T47D (cell line): ENCODE data around the gene MLLT3.

Source experiments
- DNase-seq, 2 experiments: peaks; one replicate each; pipeline versions ENCODE4 v3.0.0 to v3.0.0-alpha.2; 2011 to 2012; ENCODE audit warnings: low read depth in 1 of 2, low spot score in 1 of 2
- JUND ChIP-seq: IDR thresholded peaks from 2 replicates; pipeline ENCODE4 v1.6.1; 2012; ENCODE audit warnings: low read depth
- in situ Hi-C: cut with HindIII; loops from 2 replicates; pipeline ENCODE4 v1.10.0; 2016; ENCODE audit warnings: low sequenced_read_pairs, low pct_unique_long_range_greater_than_20kb

The MLLT3 gene

GRCh38 chr9:20317701-20318100 is 304.6 kb downstream of the MLLT3 start:
- DNase-seq = no peak
- in situ Hi-C loops = no loop called here
- TF ChIP-seq JUND = no peak

GRCh38 chr9:20316372-20316771 is 305.9 kb downstream of the MLLT3 start:
- no peak for DNase-seq
- in situ Hi-C loops = no loop called here
- no peak for TF ChIP-seq JUND

GRCh38 chr9:20315677-20316076 is 306.6 kb downstream of the MLLT3 start:
- no peak for DNase-seq
- TF ChIP-seq JUND = no peak
- in situ Hi-C loops = no loop called here

- in situ Hi-C loops = no loop called here
- DNase-seq = no peak
- no peak for TF ChIP-seq JUND
These were observed 307.3 kb downstream of the MLLT3 start for GRCh38 chr9:20314981-20315380.

GRCh38 chr9:20313415-20313814 is 308.9 kb downstream of the MLLT3 start:
- no peak for DNase-seq
- TF ChIP-seq JUND = no peak
- in situ Hi-C loops = no loop called here

GRCh38 chr9:20312732-20313131 is 309.6 kb downstream of the MLLT3 start:
- in situ Hi-C loops = no loop called here
- DNase-seq = no peak
- TF ChIP-seq JUND = no peak

GRCh38 chr9:20310024-20310423 is 312.3 kb downstream of the MLLT3 start:
- in situ Hi-C loops = no loop called here
- no peak for TF ChIP-seq JUND
- no peak for DNase-seq

GRCh38 chr9:20309124-20309523 is 313.2 kb downstream of the MLLT3 start:
- in situ Hi-C loops = no loop called here
- no peak for TF ChIP-seq JUND
- DNase-seq = no peak

GRCh38 chr9:20307621-20308020 is 314.7 kb downstream of the MLLT3 start:
- in situ Hi-C loops = no loop called here
- no peak for DNase-seq
- no peak for TF ChIP-seq JUND

- in situ Hi-C loops = no loop called here
- TF ChIP-seq JUND = no peak
- DNase-seq = no peak
These were observed 316.8 kb downstream of the MLLT3 start for GRCh38 chr9:20305452-20305851.

- in situ Hi-C loops = no loop called here
- no peak for DNase-seq
- no peak for TF ChIP-seq JUND
These were observed 318.3 kb downstream of the MLLT3 start for GRCh38 chr9:20303996-20304395.

- no peak for TF ChIP-seq JUND
- in situ Hi-C loops = no loop called here
These were observed 319.2 kb downstream of the MLLT3 start for GRCh38 chr9:20303066-20303465.

GRCh38 chr9:20302197-20302596 is 320.1 kb downstream of the MLLT3 start:
- no peak for TF ChIP-seq JUND
- no peak for DNase-seq
- in situ Hi-C loops = no loop called here

More at GRCh38 chr9:20303066-20303465, 319.2 kb downstream of the MLLT3 start:
- DNase-seq = no peak

- in situ Hi-C loops = no loop called here
- DNase-seq = no peak
- TF ChIP-seq JUND = no peak
These were observed 321.7 kb downstream of the MLLT3 start for GRCh38 chr9:20300430-20301115.
